BLaER1 treated with 17β-estradiol and CSF1 and Interleukin-3, amounts not matched to agents 10 nM and 100 nM (cell line): ENCODE measurements around the gene TMOD4.
"Not testable (repeated sequence)": the region's sequence is repeated elsewhere in the genome, so short reads cannot be mapped to it uniquely, and the experiment has no call there.

ENCODE experiments used
- H3K27ac ChIP-seq, 11 experiments: shearing (Covaris generic); formaldehyde crosslinking; 2 replicates each; pipeline ENCODE4 v1.8.1; 2022
- H3K27me3 ChIP-seq, 11 experiments: shearing (Covaris generic); formaldehyde crosslinking; 2 replicates each; pipeline ENCODE4 v1.8.1; 2022
- H3K36me3 ChIP-seq, 11 experiments: shearing (Covaris generic); formaldehyde crosslinking; 2 replicates each; pipeline ENCODE4 v1.8.1; 2022
- H3K4me1 ChIP-seq, 10 experiments: shearing (Covaris generic); formaldehyde crosslinking; 2 replicates each; pipeline ENCODE4 v1.8.1; 2022
- H3K4me2 ChIP-seq, 11 experiments: shearing (Covaris generic); formaldehyde crosslinking; 2 replicates each; pipeline ENCODE4 v1.8.1; 2022
- H3K4me3 ChIP-seq, 10 experiments: shearing (Covaris generic); formaldehyde crosslinking; 2 replicates each; pipeline ENCODE4 v1.8.1; 2022
- H3K9ac ChIP-seq, 11 experiments: shearing (Covaris generic); formaldehyde crosslinking; 2 replicates each; pipeline ENCODE4 v1.8.1; 2022
- H3K9me3 ChIP-seq, 11 experiments: shearing (Covaris generic); formaldehyde crosslinking; replicated peaks in 1 of 11; 2 replicates each; pipeline ENCODE4 v1.8.1; 2022
- H4K20me1 ChIP-seq, 11 experiments: shearing (Covaris generic); formaldehyde crosslinking; 2 replicates each; pipeline ENCODE4 v1.8.1; 2022
- Cebpa-rat ChIP-seq, 11 experiments: shearing (Covaris generic); IDR thresholded peaks; 2 replicates each; pipeline ENCODE4 v1.8.1; 2022

Gene TMOD4

DNA sequence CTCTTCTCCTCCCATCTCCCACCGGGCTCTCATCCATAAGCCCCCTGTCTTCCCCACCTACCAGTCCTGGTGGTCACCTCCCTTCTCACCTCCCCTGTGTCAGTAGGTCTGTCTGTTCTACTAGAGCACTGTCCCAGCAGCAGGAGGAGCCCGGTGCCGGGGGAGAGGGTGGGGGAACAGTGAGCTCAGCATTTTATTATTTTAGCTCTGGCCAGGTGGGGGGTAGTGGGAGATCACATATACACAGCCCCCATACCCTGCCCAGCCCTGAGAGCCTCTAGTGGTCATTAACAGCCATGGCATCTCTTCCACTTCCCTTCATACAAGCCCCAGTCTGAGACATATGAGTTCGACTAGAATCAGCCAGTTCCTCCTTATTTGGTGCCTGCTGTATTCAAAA lies at the start of gene TMOD4:
TSS of gene TMOD4 (minus strand) at position 119 of the 400 bp plus-strand sequence. CDS start 1,106 bp downstream, outside the sequence.
- Histone ChIP-seq H3K4me3 (no peak within 1 kb of the TSS), H3K36me3 (peaks cover 81 to 96% (median 91%) of the 10 kb centered on the region in 11 experiments), H3K9ac (peak within 1 kb of the TSS in 3 of 11 experiments; percentile 13 to 41 (median 22); a peak in 3 of 22 replicates), H3K4me1 (peaks cover 0 to 14% (median 0%) of the 10 kb centered on the region in 10 experiments; a peak in 6 of 20 replicates), H4K20me1 (peaks cover 0 to 16% (median under 1%) of the 10 kb centered on the region in 11 experiments; a peak in 5 of 22 replicates), H3K9me3 (no peaks in the 10 kb centered on the region), H3K4me2 (peak within 1 kb of the TSS in 2 of 11 experiments; percentile 5 to 33; a peak in 1 of 22 replicates), H3K27me3 (no peaks in the 10 kb centered on the region), H3K27ac (peak within 1 kb of the TSS in 8 of 11 experiments; percentile 8 to 49 (median 24); a peak in 9 of 22 replicates)
- TF ChIP-seq Cebpa-rat (IDR thresholded peaks at IDR 0.05), result no peak

GRCh38 chr1:151222130-151222529 lies 46.3 kb upstream of the TMOD4 start:
- Histone ChIP-seq H3K4me3 (no peak overlapping the region), H3K36me3 (peaks cover 64 to 99% (median 94%) of the 10 kb centered on the region in 11 experiments), H3K4me2 (no peak overlapping the region), H3K4me1 (no peaks in the 10 kb centered on the region; a peak in 1 of 20 replicates), H3K27ac (no peak overlapping the region), H3K27me3 (no peaks in the 10 kb centered on the region), H4K20me1 (peaks cover 50 to 100% (median 95%) of the 10 kb centered on the region in 11 experiments), H3K9me3 (no peaks in the 10 kb centered on the region), H3K9ac (no peak overlapping the region)
- TF ChIP-seq Cebpa-rat (IDR thresholded peaks at IDR 0.05), result no peak

- no peak overlapping the region for H3K4me3 ChIP-seq
- H3K9ac ChIP-seq, result no peak overlapping the region
- H4K20me1 ChIP-seq, result peaks cover 55 to 100% (median 95%) of the 10 kb centered on the region in 11 experiments
- TF ChIP-seq Cebpa-rat (IDR thresholded peaks at IDR 0.05), result no peak
- H3K27me3 ChIP-seq, result no peaks in the 10 kb centered on the region
- H3K9me3 ChIP-seq, result no peaks in the 10 kb centered on the region
- no peaks in the 10 kb centered on the region; a peak in 1 of 20 replicates for H3K4me1 ChIP-seq
- H3K36me3 ChIP-seq, result peaks cover 61 to 99% (median 92%) of the 10 kb centered on the region in 11 experiments
- H3K4me2 ChIP-seq, result no peak overlapping the region
- H3K27ac ChIP-seq, result no peak overlapping the region
These were observed 45.8 kb upstream of the TMOD4 start for GRCh38 chr1:151221616-151222015.

DNA sequence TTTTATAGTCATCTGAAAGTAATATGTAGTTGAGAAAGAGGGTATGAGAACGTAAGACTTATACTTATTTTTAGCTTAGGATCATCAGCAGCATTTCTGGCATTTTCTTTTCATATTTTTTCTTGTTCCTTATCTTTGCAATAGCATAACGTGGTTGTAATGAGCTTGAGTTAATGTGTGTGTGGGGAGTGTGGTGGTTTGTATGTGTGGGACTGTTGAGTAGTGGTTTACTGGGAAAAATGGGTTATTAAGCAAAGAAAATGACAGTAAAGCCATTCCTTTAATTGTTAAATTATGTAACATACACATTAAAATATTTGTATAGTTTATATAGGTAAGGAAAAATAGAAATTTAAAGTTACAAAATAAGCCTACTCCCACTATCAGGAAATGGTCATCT lies 37.8 kb upstream of the TMOD4 start:
- no peak overlapping the region for H3K9ac ChIP-seq

GRCh38 chr1:151211972-151212705 lies 36.4 kb upstream of the TMOD4 start:
- Histone ChIP-seq H4K20me1 (peaks cover 74 to 100% (median 100%) of the 10 kb centered on the region in 11 experiments), H3K36me3 (peaks cover 73 to 97% (median 90%) of the 10 kb centered on the region in 11 experiments), H3K27ac (no peak overlapping the region)

More for the DNA sequence above, 37.8 kb upstream of the TMOD4 start:
- Histone ChIP-seq H3K9me3 (no peaks in the 10 kb centered on the region), H3K27me3 (no peaks in the 10 kb centered on the region), H3K27ac (no peak overlapping the region), H3K4me1 (peaks cover 0 to 29% (median 0%) of the 10 kb centered on the region in 10 experiments; a peak in 7 of 20 replicates), H3K36me3 (peaks cover 63 to 97% (median 90%) of the 10 kb centered on the region in 11 experiments), H3K4me3 (no peak overlapping the region), H3K4me2 (no peak overlapping the region), H4K20me1 (peaks cover 76 to 100% (median 100%) of the 10 kb centered on the region in 11 experiments)
- no peak for TF ChIP-seq Cebpa-rat (IDR thresholded peaks at IDR 0.05)

GRCh38 chr1:151210830-151211229 lies 35.0 kb upstream of the TMOD4 start:
- H4K20me1 ChIP-seq, result peaks cover 72 to 100% (median 100%) of the 10 kb centered on the region in 11 experiments

More at GRCh38 chr1:151211972-151212705, 36.4 kb upstream of the TMOD4 start:
- H3K4me3 ChIP-seq, result no peak overlapping the region
- no peaks in the 10 kb centered on the region for H3K27me3 ChIP-seq
- H3K4me2 ChIP-seq, result peak overlapping the region in 2 of 11 experiments; percentile 21 to 23; a peak in 2 of 22 replicates
- TF ChIP-seq Cebpa-rat (IDR thresholded peaks at IDR 0.05), result no peak
- peaks cover 0 to 29% (median 0%) of the 10 kb centered on the region in 10 experiments; a peak in 7 of 20 replicates for H3K4me1 ChIP-seq
- H3K9ac ChIP-seq, result no peak overlapping the region; a peak in 1 of 22 replicates
- no peaks in the 10 kb centered on the region for H3K9me3 ChIP-seq

DNA sequence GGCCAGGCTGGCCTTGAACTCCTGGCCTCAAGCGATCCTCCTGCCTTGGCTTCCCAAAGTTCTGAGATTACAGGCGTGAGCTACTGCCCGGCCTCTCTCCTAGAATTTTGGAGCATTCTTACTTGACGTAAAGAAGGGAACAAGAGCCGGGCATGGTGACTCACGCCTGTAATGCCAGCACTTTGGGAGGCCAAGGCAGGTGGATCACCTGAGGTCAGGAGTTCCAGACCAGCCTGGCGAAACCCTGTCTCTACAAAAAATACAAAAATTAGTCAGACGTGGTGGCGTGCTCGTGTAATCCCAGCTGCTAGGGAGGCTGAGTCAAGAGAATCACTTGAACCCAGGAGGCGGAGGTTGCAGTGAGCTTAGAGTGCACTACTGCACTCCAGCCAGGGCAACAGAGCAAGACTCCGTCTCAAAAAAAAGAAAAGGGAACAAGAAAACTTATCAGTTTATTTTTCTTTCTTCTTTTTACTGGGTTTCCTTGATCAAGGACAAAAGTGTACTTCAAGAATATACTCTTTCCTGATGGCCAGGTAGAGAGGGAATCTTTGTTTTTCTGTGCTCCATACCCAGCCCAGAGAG lies 29.7 kb upstream of the TMOD4 start:
- not testable (repeated sequence) for H3K27me3 ChIP-seq, H3K4me3 ChIP-seq, H3K27ac ChIP-seq, H3K9me3 ChIP-seq
- peaks cover 77 to 100% (median 100%) of the 10 kb centered on the region in 11 experiments for H4K20me1 ChIP-seq
- H3K4me1 ChIP-seq, result peaks cover 21 to 39% (median 28%) of the 10 kb centered on the region in 10 experiments
- H3K4me2 ChIP-seq, result peak overlapping the region in 3 of 11 experiments; percentile 1 to 11 (median 6); a peak in 1 of 22 replicates
- H3K9ac ChIP-seq, result peak overlapping the region in 1 of 11 experiments; percentile 24; a peak in 2 of 22 replicates
- peaks cover 73 to 99% (median 90%) of the 10 kb centered on the region in 11 experiments for H3K36me3 ChIP-seq

More at GRCh38 chr1:151210830-151211229, 35.0 kb upstream of the TMOD4 start:
- Histone ChIP-seq H3K9me3 (no peaks in the 10 kb centered on the region), H3K4me1 (peaks cover 0 to 29% (median under 1%) of the 10 kb centered on the region in 10 experiments; a peak in 10 of 20 replicates), H3K27ac (no peak overlapping the region), H3K4me2 (no peak overlapping the region), H3K9ac (peak overlapping the region in 1 of 11 experiments; percentile 19; a peak in 2 of 22 replicates), H3K27me3 (no peaks in the 10 kb centered on the region), H3K4me3 (no peak overlapping the region), H3K36me3 (peaks cover 84 to 99% (median 94%) of the 10 kb centered on the region in 11 experiments)
- TF ChIP-seq Cebpa-rat (IDR thresholded peaks at IDR 0.05), result no peak

DNA sequence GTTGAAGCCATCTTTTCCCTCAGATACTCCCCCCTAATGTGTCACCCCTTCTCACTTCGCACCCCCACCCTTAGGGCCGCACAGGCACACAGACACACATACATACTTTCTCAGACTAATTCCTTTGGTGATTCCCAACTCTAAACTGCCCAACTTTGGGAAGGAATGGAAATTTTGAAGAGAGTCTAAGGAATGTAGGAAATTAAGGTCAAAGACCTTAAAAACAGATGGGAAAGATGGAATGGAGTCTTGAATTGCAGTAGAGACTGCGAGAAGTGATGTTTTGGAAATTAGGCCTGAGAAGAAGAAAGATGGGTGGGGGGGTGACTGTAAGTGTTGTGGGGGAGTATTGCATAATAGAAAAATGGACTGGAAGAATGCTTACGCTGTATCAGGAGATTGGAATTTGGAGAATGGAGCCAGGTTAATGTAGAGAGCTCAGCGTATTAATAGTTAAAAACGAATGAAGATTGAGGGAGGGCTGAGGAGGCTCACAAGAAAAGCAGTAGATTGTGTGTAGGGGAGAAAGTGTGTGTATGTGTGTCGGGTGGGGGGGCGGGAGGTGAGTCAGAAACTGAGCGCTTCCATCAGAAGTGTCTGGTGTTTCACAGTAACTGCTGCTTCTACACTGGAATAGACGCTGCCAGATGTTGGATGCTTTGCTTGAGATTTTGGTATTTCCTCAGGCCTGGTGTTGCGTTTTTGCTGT lies 24.2 kb upstream of the TMOD4 start:
- no peak for TF ChIP-seq Cebpa-rat (IDR thresholded peaks at IDR 0.05)
- peaks cover 40 to 58% (median 54%) of the 10 kb centered on the region in 11 experiments; a peak in 21 of 22 replicates for H4K20me1 ChIP-seq
- peaks cover 23 to 45% (median 35%) of the 10 kb centered on the region in 11 experiments for H3K36me3 ChIP-seq
- H3K9ac ChIP-seq, result peak overlapping the region; percentile 87 to 97 (median 93)
- H3K27me3 ChIP-seq, result no peaks in the 10 kb centered on the region
- peak overlapping the region; percentile 81 to 100 (median 91) for H3K4me3 ChIP-seq
- H3K4me2 ChIP-seq, result peak overlapping the region; percentile 86 to 99 (median 95)
- peak overlapping the region; percentile 86 to 97 (median 93); a peak in 21 of 22 replicates for H3K27ac ChIP-seq
- H3K4me1 ChIP-seq, result peaks cover 35 to 53% (median 42%) of the 10 kb centered on the region in 10 experiments
- no peaks in the 10 kb centered on the region for H3K9me3 ChIP-seq
